Lung (tissue), 12 donors: Measurements from ENCODE around the gene CDKN3. TPM values are rescaled to one million over a fixed set of nuclear protein-coding genes. Genes with fewer than 3 reads are reported as not detected.
A peak's percentile ranks its signal among the peaks of the same experiment; 100 is the strongest.
"Not testable (repeated sequence)": the region's sequence is repeated elsewhere in the genome, so short reads cannot be mapped to it uniquely, and the experiment has no call there.

Experiments
- ATAC-seq: fragments of 200-7000 bp; cut with Tn5 transposase; one replicate; pipeline ENCODE4 v1.9.1; 2020; ENCODE audit warnings: moderate number of reproducible peaks; ENCODE audit not compliant: insufficient read depth, low FRiP score
- DNase-seq, 3 donors: peaks; one replicate each; pipeline ENCODE4 v3.0.0-alpha.2; 2013 to 2017
- H3K27ac ChIP-seq, 2 donors: one replicate each; pipeline ENCODE4 v1.5.1; 2013; ENCODE audit warnings: mild to moderate bottlenecking in 2 of 2, moderate library complexity in 2 of 2, control low read depth in 1 of 2, inconsistent platforms in 1 of 2, low read depth in 1 of 2, low read length in 1 of 2
- H3K27me3 ChIP-seq, 3 donors: one replicate each; pipeline ENCODE4 v1.5.1; 2013; ENCODE audit warnings: low read length in 2 of 3; ENCODE audit not compliant: control insufficient read depth in 3 of 3, insufficient read depth in 3 of 3
- H3K36me3 ChIP-seq, 4 donors: one replicate each; pipeline ENCODE4 v1.5.1; 2013; ENCODE audit warnings: low read length in 4 of 4, mild to moderate bottlenecking in 1 of 4, moderate library complexity in 1 of 4; ENCODE audit not compliant: control insufficient read depth in 4 of 4, insufficient read depth in 4 of 4
- H3K4me1 ChIP-seq, 5 donors: one replicate each; pipeline ENCODE4 v1.5.1; 2013; ENCODE audit warnings: low read length in 5 of 5, mild to moderate bottlenecking in 2 of 5, moderate library complexity in 1 of 5; ENCODE audit not compliant: control insufficient read depth in 5 of 5, insufficient read depth in 5 of 5
- H3K4me3 ChIP-seq: one replicate; pipeline ENCODE4 v1.5.1; 2013; ENCODE audit warnings: mild to moderate bottlenecking, control low read depth, moderate library complexity
- H3K9ac ChIP-seq, 2 donors: one replicate each; pipeline ENCODE4 v1.5.1; 2013; ENCODE audit warnings: low read length in 2 of 2, control low read depth in 1 of 2; ENCODE audit not compliant: insufficient read depth in 1 of 2
- H3K9me3 ChIP-seq, 4 donors: one replicate each; pipeline ENCODE4 v1.5.1; 2013; ENCODE audit warnings: low read length in 3 of 4, mild to moderate bottlenecking in 1 of 4, moderate library complexity in 1 of 4; ENCODE audit not compliant: control insufficient read depth in 4 of 4, insufficient read depth in 3 of 4
- CTCF ChIP-seq: IDR thresholded peaks from 2 replicates; pipeline ENCODE4 v1.5.1; 2012; ENCODE audit warnings: mild to moderate bottlenecking; ENCODE audit errors: control extremely low read depth, extremely low read depth
- WGBS, 2 donors: extraction: QIAGEN DNeasy Blood & Tissue Kit; methylation state at CpG; one replicate each; pipeline ENCODE4 v1.1.7; 2013; 5-methylcytosine and 5-hydroxymethylcytosine counted together
- polyA plus RNA-seq, 2 donors: library from polyadenylated mRNA; stranded (reverse); fragments of 200-250 nt; gene quantifications; one replicate each; pipeline ENCODE4 v1.2.1, GENCODE V29; 2013
- total RNA-seq, 2 donors: library from RNA; depleted of rRNA in 1 of 2; stranded (reverse); fragments of >200 nt in 1 of 2; gene quantifications; one replicate each; pipeline ENCODE4 v1.2.1, GENCODE V29; 2014 to 2021
- donor health status: control.
- donor health status: control.
- donor health status: Bipolar disorder and iron deficiency.
- donor health status: healthy.
- donor health status: DM: yes; HTN: yes; CAD: no.

CDKN3 gene
- total and polyA plus RNA-seq, 4 donors, result 1.5 to 5.7 (median 4.6) TPM

GRCh38 chr14:54435500-54435981 is 38.7 kb downstream of the CDKN3 start:
- ATAC-seq (no peak), DNase-seq (no peak)
- 75 to 85% methylated on average over 4 of the region's 4 CpGs for WGBS, 2 donors
- no peaks in the 10 kb centered on the region for H3K9me3 ChIP-seq
- no peak for TF ChIP-seq CTCF
- peaks cover 0 to 28% (median 3%) of the 10 kb centered on the region in 5 donors for H3K4me1 ChIP-seq
- H3K36me3 ChIP-seq, result peaks cover 0 to 8% (median 2%) of the 10 kb centered on the region in 4 donors
- H3K27ac ChIP-seq, result no peak overlapping the region
- H3K9ac ChIP-seq, result no peak overlapping the region
- H3K4me3 ChIP-seq, result no peak overlapping the region
- H3K27me3 ChIP-seq, result no peaks in the 10 kb centered on the region

- DNase-seq, H3K36me3 ChIP-seq, H3K9me3 ChIP-seq, H3K27ac ChIP-seq, H3K4me3 ChIP-seq, H3K9ac ChIP-seq, H3K27me3 ChIP-seq, ATAC-seq: not testable (repeated sequence)
- 94 to 98% methylated on average over 4 of the region's 4 CpGs for WGBS, 2 donors
- peaks cover 0 to 24% (median 3%) of the 10 kb centered on the region in 5 donors for H3K4me1 ChIP-seq
Observed at GRCh38 chr14:54437954-54438353, 41.1 kb downstream of the CDKN3 start.

- DNase-seq, result no peak
- TF ChIP-seq CTCF, result no peak
- H3K36me3 ChIP-seq, result peaks cover 0 to 8% (median 0%) of the 10 kb centered on the region in 4 donors
- H3K9ac ChIP-seq, result no peak overlapping the region
- H3K9me3 ChIP-seq, result no peaks in the 10 kb centered on the region
- peak overlapping the region in 1 of 2 donors; percentile 4 for H3K27ac ChIP-seq
- no peak overlapping the region for H3K4me3 ChIP-seq
- H3K27me3 ChIP-seq, result no peaks in the 10 kb centered on the region
- WGBS, 2 donors, result 97 to 98% methylated on average over 4 of the region's 4 CpGs
- H3K4me1 ChIP-seq, result peaks cover 0 to 24% (median 3%) of the 10 kb centered on the region in 5 donors
- no peak for ATAC-seq
Observed at GRCh38 chr14:54438703-54439102, 41.9 kb downstream of the CDKN3 start.

- peaks cover 0 to 23% (median 3%) of the 10 kb centered on the region in 5 donors for H3K4me1 ChIP-seq
Observed at GRCh38 chr14:54440037-54440436, 43.2 kb downstream of the CDKN3 start.

More at GRCh38 chr14:54440037-54440436, 43.2 kb downstream of the CDKN3 start:
- no peak overlapping the region for H3K4me3 ChIP-seq
- peak overlapping the region; percentile 66 to 92 for H3K9ac ChIP-seq
- H3K27me3 ChIP-seq, result no peaks in the 10 kb centered on the region
- peak in 1 of 3 donors; percentile 41 for DNase-seq
- peaks cover 0 to 3% (median 0%) of the 10 kb centered on the region in 4 donors for H3K36me3 ChIP-seq
- peak overlapping the region in 1 of 2 donors; percentile 100 for H3K27ac ChIP-seq
- 64 to 65% methylated on average over 7 of the region's 7 CpGs for WGBS, 2 donors
- H3K9me3 ChIP-seq, result no peaks in the 10 kb centered on the region
- TF ChIP-seq CTCF, result no peak
- ATAC-seq, result no peak
